PFSK-1 (cell line): Measurements from ENCODE around the gene HOXB2.

Experiments
- POLR2AphosphoS5 ChIP-seq: IDR thresholded peaks from 2 replicates; pipeline ENCODE4 v1.6.1; 2012; ENCODE audit warnings: low read depth, mild to moderate bottlenecking, control low read depth, low read length, moderate library complexity
- TAF1 ChIP-seq: IDR thresholded peaks from 2 replicates; pipeline ENCODE4 v1.6.1; 2012; ENCODE audit warnings: low read length, control low read depth, borderline replicate concordance; ENCODE audit not compliant: insufficient read depth

DNA sequence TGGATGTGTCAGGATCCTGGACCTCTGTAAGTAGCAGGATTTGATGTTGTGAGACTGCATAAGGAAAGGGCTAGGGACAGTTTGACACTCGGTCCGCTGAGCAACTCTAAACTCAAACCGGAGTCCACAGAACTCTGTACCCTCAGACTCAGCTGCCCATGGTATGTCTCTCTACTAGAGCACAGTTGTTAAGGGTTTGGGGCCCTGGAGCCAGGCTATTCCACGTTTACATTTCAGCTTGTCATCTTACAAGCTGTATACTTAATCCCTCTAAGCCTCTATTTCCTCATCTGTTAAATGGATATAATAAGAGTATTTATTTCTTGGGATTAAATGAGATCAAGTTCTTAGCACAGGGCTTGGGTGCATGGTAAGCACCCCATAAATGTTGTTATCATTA, 42.0 kb downstream of the HOXB2 start:
- TF ChIP-seq POLR2AphosphoS5 (no peak), TAF1 (no peak)
